Fibroblast of pulmonary artery (primary cell): ENCODE measurements around the gene CFAP74.
A peak's percentile ranks its signal among the peaks of the same experiment; 100 is the strongest.

ENCODE experiments used
- DNase-seq: peaks from one replicate; pipeline ENCODE4 v3.0.0-alpha.2; 2010; ENCODE audit warnings: low read depth
- H3K4me3 ChIP-seq: replicated peaks from 2 replicates; pipeline ENCODE4 v1.5.1; 2011; ENCODE audit warnings: low read depth, mild to moderate bottlenecking, control low read depth, low read length, moderate library complexity
- CTCF ChIP-seq: IDR thresholded peaks from 2 replicates; pipeline ENCODE4 v1.5.1; 2011; ENCODE audit warnings: mild to moderate bottlenecking, control low read depth, low read length, inconsistent platforms; ENCODE audit errors: missing control alignments

Gene CFAP74

DNA sequence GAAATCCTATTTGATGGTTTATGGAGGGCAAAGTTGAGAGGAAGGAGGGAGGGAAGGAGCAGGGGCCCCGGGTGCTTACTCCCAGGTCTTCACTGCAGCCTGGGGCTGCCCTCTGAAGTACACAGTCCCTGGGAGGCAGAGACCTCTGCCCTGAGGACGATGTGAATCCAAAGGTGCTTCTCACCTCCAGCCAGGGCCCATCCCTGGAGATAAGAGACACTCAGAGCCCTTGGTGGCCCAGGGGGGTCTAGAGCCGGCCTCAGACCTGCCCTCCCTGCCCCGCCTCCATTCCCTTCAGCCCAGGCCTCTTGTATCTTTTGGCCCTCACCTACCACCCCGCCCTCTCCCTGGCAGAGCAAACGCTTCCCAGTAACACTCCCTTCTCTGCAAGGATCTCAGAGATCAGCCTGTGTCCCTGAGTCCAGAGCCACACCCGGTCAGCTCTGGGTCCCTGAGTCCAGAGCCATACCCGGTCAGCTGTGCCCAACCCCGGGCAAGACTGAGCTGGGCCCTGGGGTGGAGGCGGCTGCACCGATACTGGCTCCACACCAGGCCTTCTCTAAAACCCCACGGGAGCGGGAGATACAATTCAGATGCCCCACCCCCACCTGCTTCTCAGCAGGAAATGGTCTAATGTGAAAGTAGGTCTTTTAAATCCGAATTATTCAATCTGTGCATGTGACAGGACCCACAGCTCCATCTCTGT is 109.1 kb downstream of the CFAP74 start:
- no peak for TF ChIP-seq CTCF
- DNase-seq: no peak
- no peak overlapping the region for H3K4me3 ChIP-seq

DNA sequence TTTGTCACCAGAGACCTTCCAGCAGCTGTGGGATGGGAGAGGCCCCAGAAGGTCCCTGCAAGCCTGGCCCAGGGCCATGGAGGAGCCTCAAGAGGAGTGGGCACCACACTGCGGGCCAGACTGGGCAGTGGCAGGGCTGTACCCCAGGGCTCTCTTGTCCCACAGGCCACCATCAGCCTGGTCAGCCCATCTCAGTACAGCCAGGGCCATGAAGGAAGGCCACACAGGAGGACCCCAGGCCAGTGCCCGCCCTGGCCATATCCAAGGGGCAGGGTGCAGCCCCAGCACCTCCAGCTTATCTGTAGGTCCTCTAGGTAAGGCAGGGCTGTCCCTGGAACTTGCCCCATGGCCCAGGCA is 109.6 kb downstream of the CFAP74 start:
- DNase-seq: no peak
- no peak for TF ChIP-seq CTCF
- no peak overlapping the region for H3K4me3 ChIP-seq

- TF ChIP-seq CTCF: no peak
- H3K4me3 ChIP-seq: no peak overlapping the region
- no peak for DNase-seq
Observed at GRCh38 chr1:1893291-1893985, 110.1 kb downstream of the CFAP74 start.

GRCh38 chr1:1892763-1893120 is 110.8 kb downstream of the CFAP74 start:
- no peak for DNase-seq
- no peak overlapping the region for H3K4me3 ChIP-seq
- no peak for TF ChIP-seq CTCF

DNA sequence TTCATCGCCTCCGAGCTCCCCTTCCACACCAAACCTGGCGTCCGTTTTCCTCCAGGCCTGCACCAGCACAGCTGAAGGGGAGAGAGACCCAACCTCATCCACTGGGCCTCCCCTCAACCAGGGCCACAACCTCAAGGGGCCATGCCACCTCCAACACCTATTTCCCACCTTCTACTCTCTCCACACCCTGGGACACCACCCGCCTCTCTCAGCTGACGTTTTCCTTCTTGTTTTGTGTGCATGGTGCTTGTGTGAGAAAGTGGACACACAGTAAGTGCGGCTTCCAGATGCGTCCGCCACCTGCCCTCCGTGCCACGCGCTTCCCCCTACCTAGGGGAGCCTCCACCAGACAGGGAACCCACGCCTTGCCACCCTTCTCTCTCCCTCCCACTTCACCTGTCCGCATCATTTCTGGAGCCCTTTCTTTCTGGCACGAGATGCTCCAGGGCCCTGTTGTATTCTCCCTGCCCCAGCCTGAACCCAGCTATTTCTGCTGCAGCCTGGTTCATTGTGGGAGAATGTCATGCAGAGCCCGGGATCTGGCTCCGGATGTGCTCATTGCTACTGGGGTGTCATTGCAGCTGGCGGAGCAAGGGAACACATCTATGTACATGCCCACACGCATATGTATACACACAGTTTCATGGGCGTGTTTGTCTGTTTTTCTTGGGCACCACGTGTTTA is 111.4 kb downstream of the CFAP74 start:
- no peak for DNase-seq
- TF ChIP-seq CTCF: no peak
- H3K4me3 ChIP-seq: peak overlapping the region; percentile 64

DNA sequence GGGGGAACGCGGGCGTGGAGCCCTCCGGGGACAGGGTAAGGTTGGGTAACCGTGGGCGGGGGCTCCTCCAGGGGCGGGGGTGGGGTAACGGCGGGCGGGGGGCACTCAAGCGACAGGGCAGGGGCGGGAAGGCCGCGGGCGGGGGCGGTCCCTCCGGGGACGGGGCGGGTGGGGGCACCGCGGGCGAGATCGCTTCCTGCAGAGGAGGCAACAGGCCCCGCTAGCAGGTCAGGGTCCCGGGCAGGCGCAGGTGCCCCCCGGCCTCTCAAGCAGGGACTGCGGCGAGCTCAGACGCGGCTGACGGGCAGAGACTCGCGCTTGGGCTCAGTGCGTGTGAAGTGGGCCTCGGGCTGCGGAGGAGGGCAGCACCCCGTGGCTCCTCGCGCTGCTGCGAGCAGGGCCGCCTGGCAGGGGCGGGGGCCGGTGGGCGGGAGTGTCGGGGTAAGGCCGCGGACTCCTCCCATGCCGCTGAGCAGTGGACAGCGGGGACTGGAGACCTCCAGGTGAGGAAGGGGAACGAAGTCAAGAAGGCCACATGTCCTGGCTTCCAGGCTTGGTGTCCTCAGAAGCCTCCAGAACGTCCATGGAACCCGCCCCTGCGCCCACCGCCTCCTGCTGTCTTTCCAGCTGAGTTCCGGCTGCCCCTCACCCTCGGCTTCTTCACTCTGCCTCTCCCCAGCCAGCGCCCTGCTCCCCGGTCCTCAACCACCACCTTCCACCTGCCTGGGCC is 112.1 kb downstream of the CFAP74 start:
- no peak for TF ChIP-seq CTCF
- peak overlapping the region; percentile 64 for H3K4me3 ChIP-seq
- DNase-seq: peak; percentile 51
